Measurements from ENCODE around the gene WSB2.
"Not testable (repeated sequence)": the region's sequence is repeated elsewhere in the genome, so short reads cannot be mapped to it uniquely, and the experiment has no call there.

Gene WSB2

GRCh38 chr12:118098401-118098800, 37.4 kb upstream of the WSB2 start:
- no peak overlapping the region for H3K4me3 ChIP-seq (ENCODE audit: low read depth, low read length)
- TF ChIP-seq POLR2A (IDR thresholded peaks at IDR 0.05; ENCODE audit: extremely low read depth, insufficient read length): no peak
- no peak for TF ChIP-seq MAX (IDR thresholded peaks at IDR 0.05; ENCODE audit: low read depth, low read length)
- no peak for TF ChIP-seq MYC (IDR thresholded peaks at IDR 0.05; ENCODE audit: low read depth, low read length)
- no peak for TF ChIP-seq CTCF (IDR thresholded peaks at IDR 0.05; ENCODE audit: low read depth, low read length)
- no peak for DNase-seq (ENCODE audit: low read depth)

GRCh38 chr12:118094039-118094438, 33.1 kb upstream of the WSB2 start:
- TF ChIP-seq CTCF (IDR thresholded peaks at IDR 0.05; ENCODE audit: low read depth, low read length): no peak
- no peak for TF ChIP-seq MAX (IDR thresholded peaks at IDR 0.05; ENCODE audit: low read depth, low read length)
- TF ChIP-seq MYC (IDR thresholded peaks at IDR 0.05; ENCODE audit: low read depth, low read length): no peak
- no peak for TF ChIP-seq POLR2A (IDR thresholded peaks at IDR 0.05; ENCODE audit: extremely low read depth, insufficient read length)

GRCh38 chr12:118089782-118090181, 28.8 kb upstream of the WSB2 start:
- TF ChIP-seq MAX (IDR thresholded peaks at IDR 0.05; ENCODE audit: low read depth, low read length): no peak
- no peak for TF ChIP-seq MYC (IDR thresholded peaks at IDR 0.05; ENCODE audit: low read depth, low read length)
- no peak for TF ChIP-seq POLR2A (IDR thresholded peaks at IDR 0.05; ENCODE audit: extremely low read depth, insufficient read length)
- TF ChIP-seq CTCF (IDR thresholded peaks at IDR 0.05; ENCODE audit: low read depth, low read length): no peak
- H3K4me3 ChIP-seq (ENCODE audit: low read depth, low read length): no peak overlapping the region
- no peak for DNase-seq (ENCODE audit: low read depth)

More at GRCh38 chr12:118094039-118094438, 33.1 kb upstream of the WSB2 start:
- H3K4me3 ChIP-seq (ENCODE audit: low read depth, low read length): no peak overlapping the region
- no peak for DNase-seq (ENCODE audit: low read depth)

GRCh38 chr12:118082161-118082560, 21.2 kb upstream of the WSB2 start:
- TF ChIP-seq POLR2A (IDR thresholded peaks at IDR 0.05; ENCODE audit: extremely low read depth, insufficient read length) (no peak), CTCF (IDR thresholded peaks at IDR 0.05; ENCODE audit: low read depth, low read length) (no peak), MAX (IDR thresholded peaks at IDR 0.05; ENCODE audit: low read depth, low read length) (no peak), MYC (IDR thresholded peaks at IDR 0.05; ENCODE audit: low read depth, low read length) (no peak)
- DNase-seq (ENCODE audit: low read depth): no peak
- H3K4me3 ChIP-seq (ENCODE audit: low read depth, low read length): no peak overlapping the region

GRCh38 chr12:118081521-118081920, 20.5 kb upstream of the WSB2 start:
- DNase-seq (ENCODE audit: low read depth); H3K4me3 ChIP-seq (ENCODE audit: low read depth, low read length): not testable (repeated sequence)

GRCh38 chr12:118073768-118074167, 12.8 kb upstream of the WSB2 start:
- TF ChIP-seq CTCF (IDR thresholded peaks at IDR 0.05; ENCODE audit: low read depth, low read length): no peak
- TF ChIP-seq MAX (IDR thresholded peaks at IDR 0.05; ENCODE audit: low read depth, low read length): no peak
- TF ChIP-seq MYC (IDR thresholded peaks at IDR 0.05; ENCODE audit: low read depth, low read length): no peak
- TF ChIP-seq POLR2A (IDR thresholded peaks at IDR 0.05; ENCODE audit: extremely low read depth, insufficient read length): no peak
- DNase-seq (ENCODE audit: low read depth): no peak
- H3K4me3 ChIP-seq (ENCODE audit: low read depth, low read length): no peak overlapping the region
